ENCODE measurements around the gene PTPRR.

Gene PTPRR

GRCh38 chr12:70788774-70789173 lies 131.8 kb downstream of the PTPRR start:
- no peak for DNase-seq

GRCh38 chr12:70787612-70788011 lies 132.9 kb downstream of the PTPRR start:
- DNase-seq = no peak

GRCh38 chr12:70785896-70786295 lies 134.6 kb downstream of the PTPRR start:
- DNase-seq = no peak

- no peak for DNase-seq
These were observed 136.4 kb downstream of the PTPRR start for GRCh38 chr12:70784042-70784668.

GRCh38 chr12:70783455-70783854 lies 137.1 kb downstream of the PTPRR start:
- no peak for DNase-seq

- no peak for DNase-seq
These were observed 141.3 kb downstream of the PTPRR start for GRCh38 chr12:70779250-70779649.

GRCh38 chr12:70774055-70774454 lies 146.5 kb downstream of the PTPRR start:
- DNase-seq = no peak

- DNase-seq = no peak
These were observed 147.7 kb downstream of the PTPRR start for GRCh38 chr12:70772836-70773235.

GRCh38 chr12:70771581-70771980 lies 149.0 kb downstream of the PTPRR start:
- no peak for DNase-seq

GRCh38 chr12:70763666-70764065 lies 156.9 kb downstream of the PTPRR start:
- DNase-seq = no peak

- no peak for DNase-seq
These were observed 158.5 kb downstream of the PTPRR start for GRCh38 chr12:70762000-70762399.

GRCh38 chr12:70759161-70759918 lies 161.2 kb downstream of the PTPRR start:
- DNase-seq = no peak

- no peak for DNase-seq
These were observed 162.1 kb downstream of the PTPRR start for GRCh38 chr12:70758494-70758845.

GRCh38 chr12:70757830-70758493 lies 162.6 kb downstream of the PTPRR start:
- no peak for DNase-seq

- DNase-seq = no peak
These were observed 163.7 kb downstream of the PTPRR start for GRCh38 chr12:70756791-70757190.

- DNase-seq = no peak
These were observed 164.4 kb downstream of the PTPRR start for GRCh38 chr12:70756118-70756517.

GRCh38 chr12:70754330-70754741 lies 166.2 kb downstream of the PTPRR start:
- DNase-seq = no peak

- no peak for DNase-seq
These were observed 168.2 kb downstream of the PTPRR start for GRCh38 chr12:70752327-70752726.

GRCh38 chr12:70749931-70750330 lies 170.6 kb downstream of the PTPRR start:
- DNase-seq = no peak

- no peak for DNase-seq
These were observed 171.7 kb downstream of the PTPRR start for GRCh38 chr12:70748809-70749208.

- no peak for DNase-seq
These were observed 172.9 kb downstream of the PTPRR start for GRCh38 chr12:70747445-70748260.

GRCh38 chr12:70745048-70745447 lies 175.5 kb downstream of the PTPRR start:
- DNase-seq = no peak

- no peak for DNase-seq
These were observed 176.4 kb downstream of the PTPRR start for GRCh38 chr12:70744178-70744577.
